Measurements from ENCODE around the gene MAGI2.
A peak's percentile ranks its signal among the peaks of the same experiment; 100 is the strongest.

Gene MAGI2

DNA sequence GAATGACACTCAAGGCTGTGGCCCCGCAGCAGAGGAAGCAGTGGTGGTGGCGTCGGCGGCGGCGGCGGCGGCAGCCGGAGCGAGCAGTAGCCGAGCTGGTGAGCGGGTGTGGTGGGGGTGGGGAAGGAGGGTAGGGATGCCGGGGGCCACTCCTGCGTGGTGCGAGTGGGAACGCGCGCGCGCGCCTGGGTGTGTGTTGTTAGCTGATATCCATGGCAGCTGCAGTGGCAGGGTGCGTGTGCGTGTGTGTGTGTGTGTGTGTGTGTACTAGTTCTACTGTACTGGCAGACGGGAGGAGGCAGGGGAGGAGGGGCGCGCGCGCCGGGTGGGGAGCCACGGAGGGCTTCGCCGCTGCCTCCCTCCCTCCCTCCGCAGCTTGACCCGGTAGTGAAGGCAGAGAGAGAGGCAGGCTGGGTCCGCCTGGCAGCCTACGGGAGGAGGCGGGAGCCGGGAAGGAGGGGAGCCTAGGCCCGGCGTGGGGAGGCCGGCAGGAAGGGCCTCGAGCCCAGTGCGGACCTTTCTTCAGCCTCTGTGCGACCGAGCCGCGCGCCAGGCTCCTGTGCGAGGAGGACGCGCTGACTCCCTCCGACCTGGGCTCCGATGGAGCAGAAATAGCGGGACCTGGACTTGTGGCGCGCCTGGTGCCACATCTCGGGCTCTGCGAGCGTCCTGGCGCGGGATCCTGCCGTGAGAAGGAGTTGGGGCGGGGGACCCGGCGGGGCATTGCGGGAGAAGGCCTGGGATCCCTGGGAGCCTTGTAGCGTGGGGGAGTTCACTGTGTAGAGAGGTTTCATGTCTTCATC lies at the start of gene MAGI2:
TSS of gene MAGI2 (minus strand) at position 110 of the 803 bp plus-strand sequence. CDS start 347 bp downstream, outside the sequence.
- TF ChIP-seq, protein P1, sequence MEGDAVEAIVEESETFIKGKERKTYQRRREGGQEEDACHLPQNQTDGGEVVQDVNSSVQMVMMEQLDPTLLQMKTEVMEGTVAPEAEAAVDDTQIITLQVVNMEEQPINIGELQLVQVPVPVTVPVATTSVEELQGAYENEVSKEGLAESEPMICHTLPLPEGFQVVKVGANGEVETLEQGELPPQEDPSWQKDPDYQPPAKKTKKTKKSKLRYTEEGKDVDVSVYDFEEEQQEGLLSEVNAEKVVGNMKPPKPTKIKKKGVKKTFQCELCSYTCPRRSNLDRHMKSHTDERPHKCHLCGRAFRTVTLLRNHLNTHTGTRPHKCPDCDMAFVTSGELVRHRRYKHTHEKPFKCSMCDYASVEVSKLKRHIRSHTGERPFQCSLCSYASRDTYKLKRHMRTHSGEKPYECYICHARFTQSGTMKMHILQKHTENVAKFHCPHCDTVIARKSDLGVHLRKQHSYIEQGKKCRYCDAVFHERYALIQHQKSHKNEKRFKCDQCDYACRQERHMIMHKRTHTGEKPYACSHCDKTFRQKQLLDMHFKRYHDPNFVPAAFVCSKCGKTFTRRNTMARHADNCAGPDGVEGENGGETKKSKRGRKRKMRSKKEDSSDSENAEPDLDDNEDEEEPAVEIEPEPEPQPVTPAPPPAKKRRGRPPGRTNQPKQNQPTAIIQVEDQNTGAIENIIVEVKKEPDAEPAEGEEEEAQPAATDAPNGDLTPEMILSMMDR (conservative IDR thresholded peaks at IDR 0.05; ENCODE audit: low read length), result no peak; the same call in 1 of the 2 replicates
- peak; percentile 88 for DNase-seq (ENCODE audit: low read depth)
- H3K4me3 ChIP-seq (ENCODE audit: low read length), result peak within 1 kb of the TSS; percentile 85

GRCh38 chr7:79502151-79502550 lies 48.7 kb upstream of the MAGI2 start:
- no peak overlapping the region for H3K4me3 ChIP-seq (ENCODE audit: low read length)
- TF ChIP-seq, protein P1 (conservative IDR thresholded peaks at IDR 0.05; ENCODE audit: low read length), result no peak; the same call in 1 of the 2 replicates
- no peak for DNase-seq (ENCODE audit: low read depth)

DNA sequence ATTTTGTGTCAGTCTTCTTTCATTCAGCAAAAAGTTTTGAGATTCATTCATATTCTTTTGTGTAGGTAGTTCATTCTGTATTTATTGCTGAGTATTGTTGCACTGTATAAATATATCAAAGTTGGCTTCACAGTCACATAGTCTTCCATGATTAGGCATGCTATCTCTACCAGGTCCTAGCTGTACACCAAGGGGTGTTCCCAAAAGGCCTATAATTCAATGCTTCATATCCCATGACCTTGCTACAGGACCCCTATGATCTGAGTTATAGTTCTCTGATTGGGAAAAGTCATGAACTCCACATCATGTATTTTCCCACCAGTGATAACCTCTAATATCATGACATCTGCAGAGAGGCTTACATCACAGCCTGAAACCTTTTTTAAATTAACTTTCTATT lies 47.3 kb upstream of the MAGI2 start:
- no peak for DNase-seq (ENCODE audit: low read depth)
- H3K4me3 ChIP-seq (ENCODE audit: low read length), result no peak overlapping the region
- TF ChIP-seq, protein P1 (conservative IDR thresholded peaks at IDR 0.05; ENCODE audit: low read length), result no peak

DNA sequence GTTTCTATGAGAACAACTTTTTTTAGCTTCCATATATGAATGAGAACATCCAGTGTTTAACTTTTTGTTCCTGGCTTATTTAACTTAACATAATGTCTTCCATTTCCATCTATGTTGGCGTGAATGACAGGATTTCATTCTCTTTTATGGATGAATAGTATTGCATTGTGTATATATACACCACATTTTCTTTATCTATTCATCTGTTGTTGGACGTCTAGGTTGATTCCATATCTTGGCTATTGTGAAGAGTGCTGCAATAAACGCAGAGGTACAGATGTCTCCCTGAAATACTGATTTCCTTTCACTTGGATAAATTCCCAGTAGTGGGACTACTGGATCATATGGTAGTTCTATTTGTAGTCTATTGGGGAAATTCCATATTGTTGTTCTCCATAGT lies 44.3 kb upstream of the MAGI2 start:
- no peak overlapping the region for H3K4me3 ChIP-seq (ENCODE audit: low read length)
- DNase-seq (ENCODE audit: low read depth), result no peak
- TF ChIP-seq, protein P1 (conservative IDR thresholded peaks at IDR 0.05; ENCODE audit: low read length), result no peak

DNA sequence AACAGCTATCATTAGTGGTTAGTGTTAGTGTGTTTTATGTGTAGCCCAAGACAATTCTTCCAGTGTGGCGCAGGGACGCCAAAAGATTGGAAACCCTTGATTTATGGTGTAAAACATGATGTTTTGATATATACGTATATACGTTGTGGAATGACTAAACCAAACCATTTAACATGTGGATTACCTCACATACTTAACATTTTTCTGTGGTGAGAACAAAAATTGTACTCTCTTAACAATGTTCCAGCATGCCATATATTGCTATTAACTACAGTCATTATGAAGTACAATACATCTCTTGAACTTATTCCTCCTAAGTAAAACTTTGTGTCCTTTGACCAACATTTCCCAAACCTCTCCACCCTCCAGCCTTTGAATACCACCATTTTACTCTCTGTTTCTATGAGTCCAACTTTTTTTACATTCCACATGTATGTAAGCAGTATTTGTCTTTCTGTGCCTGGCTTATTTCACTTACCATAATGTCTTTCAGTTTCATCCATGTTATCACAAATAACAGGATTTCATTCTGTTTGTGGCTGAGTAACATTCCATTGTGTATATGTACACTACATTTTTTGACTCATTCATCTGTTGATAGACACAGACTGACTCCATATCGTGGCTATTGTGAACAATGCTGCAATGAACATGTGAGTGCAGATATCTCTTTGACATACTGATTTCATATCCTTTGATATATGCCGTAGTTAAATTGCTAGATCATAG lies 42.2 kb upstream of the MAGI2 start:
- DNase-seq (ENCODE audit: low read depth), result peak; percentile 82
- H3K4me3 ChIP-seq (ENCODE audit: low read length), result no peak overlapping the region
- TF ChIP-seq, protein P1 (conservative IDR thresholded peaks at IDR 0.05; ENCODE audit: low read length), result no peak

- DNase-seq (ENCODE audit: low read depth), result no peak
- H3K4me3 ChIP-seq (ENCODE audit: low read length), result no peak overlapping the region
- TF ChIP-seq, protein P1 (conservative IDR thresholded peaks at IDR 0.05; ENCODE audit: low read length), result no peak
Observed at GRCh38 chr7:79494046-79494445, 40.6 kb upstream of the MAGI2 start.
